K562 (cell line): ENCODE measurements around the gene TAF4. TPM values are rescaled to one million over a fixed set of nuclear protein-coding genes. Genes with fewer than 3 reads are reported as not detected.

ENCODE experiments used
- ATAC-seq: fragments of 200-7000 bp; cut with Tn5 transposase; 3 replicates; pipeline ENCODE4 v1.9.1; 2020; ENCODE audit warnings: moderate library complexity
- BruUV-seq: library from RNA; stranded (reverse); fragments of 400-500 nt; replicated peaks from 2 replicates; lab custom pipeline; 2021; lab: Mats Ljungman, UMichigan
- CTCF ChIA-PET: fragments of 300-600 bp; formaldehyde crosslinking; extraction: SDS; loops from one replicate; lab custom pipeline; 2021; ENCODE audit warnings: low intra/inter-chr PET ratio; lab: Yijun Ruan, JAX
- POLR2A ChIA-PET: fragments of 300-600, 350-650 bp; sonication (Branson Sonifier 250); formaldehyde crosslinking; extraction: SDS; loops from one replicate; lab custom pipeline; 2021; ENCODE audit warnings: antibody characterized with exemption, inconsistent platforms; lab: Yijun Ruan, JAX
- DNase-seq, 4 experiments: peaks; one replicate each; pipeline versions ENCODE4 v3.0.0 to v3.0.0-alpha.2; 2011 to 2018; ENCODE audit warnings: low spot score in 3 of 4, mixed read lengths in 3 of 4; ENCODE audit errors: extremely low read depth in 1 of 4
- FAIRE-seq: peaks from 2 replicates; lab custom pipeline; 2011; peaks lifted over from hg19 to GRCh38; lab: Jason Lieb, UNC
- H2AFZ ChIP-seq: 2 replicates; pipeline ENCODE4 v1.6.0; 2011; ENCODE audit warnings: low read depth, low read length, control low read depth, inconsistent platforms
- H3K27ac ChIP-seq: fragments of 200-600 bp; 3 replicates; pipeline ENCODE4 v1.8.0; 2011; ENCODE audit warnings: low read depth, mild to moderate bottlenecking, control low read depth, inconsistent platforms, low read length, moderate library complexity, mixed read lengths; ENCODE audit errors: extremely low read depth
- H3K27me3 ChIP-seq, 2 experiments: fragments of 300-600 bp in 1 of 2; 2 replicates in 1 of 2; 3 replicates in 1 of 2; pipeline versions ENCODE4 v1.6.0 to v1.8.0; 2011; ENCODE audit warnings: inconsistent platforms in 2 of 2, low read length in 2 of 2, mild to moderate bottlenecking in 1 of 2, mixed read lengths in 1 of 2, moderate library complexity in 1 of 2; ENCODE audit not compliant: control insufficient read depth in 2 of 2, insufficient read depth in 2 of 2
- H3K36me3 ChIP-seq: fragments of 300-600 bp; 3 replicates; pipeline ENCODE4 v1.8.0; 2011; ENCODE audit warnings: mild to moderate bottlenecking, low read length, inconsistent platforms; ENCODE audit not compliant: control insufficient read depth, insufficient read depth
- H3K4me1 ChIP-seq, 2 experiments: fragments of 200-600 bp in 1 of 2; replicated peaks in 1 of 2; 2 replicates in 1 of 2; 3 replicates in 1 of 2; pipeline versions ENCODE4 v1.5.1 to v1.8.0; 2011; ENCODE audit warnings: inconsistent platforms in 2 of 2, low read length in 2 of 2, mild to moderate bottlenecking in 1 of 2, mixed read lengths in 1 of 2, moderate library complexity in 1 of 2; ENCODE audit not compliant: control insufficient read depth in 2 of 2, insufficient read depth in 2 of 2
- H3K4me2 ChIP-seq: 2 replicates; pipeline ENCODE4 v1.6.1; 2011; ENCODE audit warnings: low read length, control low read depth, inconsistent platforms, mixed read lengths; ENCODE audit not compliant: insufficient read depth
- H3K4me3 ChIP-seq: fragments of 200-600 bp; sonication (generic), shearing (Covaris generic); 2 replicates; pipeline ENCODE4 v1.5.1; 2016; ENCODE audit warnings: control low read depth, inconsistent platforms
- H3K79me2 ChIP-seq: fragments of 200-600 bp; 3 replicates; pipeline ENCODE4 v1.8.0; 2011; ENCODE audit warnings: low read length, inconsistent platforms; ENCODE audit not compliant: control insufficient read depth, insufficient read depth
- H3K9ac ChIP-seq, 2 experiments: 2 replicates each; pipeline versions ENCODE4 v1.6.0 to v1.6.1; 2011; ENCODE audit warnings: low read depth in 2 of 2, low read length in 2 of 2, control low read depth in 1 of 2, inconsistent platforms in 1 of 2, mild to moderate bottlenecking in 1 of 2, mixed read lengths in 1 of 2; ENCODE audit not compliant: insufficient read depth in 1 of 2
- H3K9me1 ChIP-seq: one replicate; pipeline ENCODE4 v1.6.0; 2011; ENCODE audit warnings: inconsistent platforms, mild to moderate bottlenecking, low read length, moderate library complexity; ENCODE audit not compliant: control insufficient read depth, insufficient read depth
- H3K9me3 ChIP-seq: replicated peaks from 2 replicates; pipeline ENCODE4 v1.5.1; 2011; ENCODE audit warnings: low read depth, low read length, inconsistent platforms; ENCODE audit not compliant: control insufficient read depth, insufficient read depth
- H4K20me1 ChIP-seq: replicated peaks from 2 replicates; pipeline ENCODE4 v1.6.1; 2011; ENCODE audit warnings: low read length, inconsistent platforms, mixed read lengths; ENCODE audit not compliant: control insufficient read depth, insufficient read depth
- POLR2G ChIP-seq: fragments of 200-400 bp; formaldehyde crosslinking; IDR thresholded peaks from 2 replicates; pipeline ENCODE4 v1.6.1; 2017; ENCODE audit warnings: low read depth, mild to moderate bottlenecking, antibody characterized with exemption, low read length, moderate library complexity
- TAF1 ChIP-seq: IDR thresholded peaks from 2 replicates; pipeline ENCODE4 v1.6.1; 2011; ENCODE audit warnings: mild to moderate bottlenecking, low read length, moderate library complexity; ENCODE audit not compliant: insufficient read depth, control insufficient read depth, severe bottlenecking; ENCODE audit errors: extremely low read depth
- ZBTB1 ChIP-seq: sonication (generic); formaldehyde crosslinking; IDR thresholded peaks from 2 replicates; pipeline ENCODE4 v1.8.1; 2023; ENCODE audit warnings: missing genetic modification reagents, low read depth, mild to moderate bottlenecking, borderline replicate concordance
- ZNF121 ChIP-seq: sonication (generic); formaldehyde crosslinking; conservative IDR thresholded peaks from 2 replicates; pipeline ENCODE4 v1.8.0; 2022; ENCODE audit warnings: missing genetic modification reagents
- ZNF184 ChIP-seq: sonication (generic); formaldehyde crosslinking; IDR thresholded peaks from 2 replicates; pipeline ENCODE4 v1.5.0; 2020; ENCODE audit warnings: missing genetic modification reagents
- WGBS: fragments of 100-300 bp; shearing (Covaris generic); methylation state at CpG from one replicate; pipeline ENCODE4 v1.1.6; 2016; ENCODE audit warnings: low coverage, mixed read lengths; ENCODE audit not compliant: insufficient coverage; ENCODE audit errors: missing lambda C conversion rate; 5-methylcytosine and 5-hydroxymethylcytosine counted together
- in situ Hi-C: fragments of 300-500 bp; cut with MboI; formaldehyde crosslinking; loops from 4 replicates; pipeline ENCODE4 v1.15.0; 2018; ENCODE audit warnings: inconsistent platforms, mixed read lengths
- intact Hi-C: fragments of 100-400 bp; cut with micrococcal nuclease; formaldehyde crosslinking; loops from 2 replicates; pipeline ENCODE4 v1.14.2; 2022
- polyA plus RNA-seq, 8 experiments: library from polyadenylated mRNA; depleted of rRNA in 4 of 8; stranded (reverse) in 5 of 8; unstranded in 3 of 8; fragments of >200 nt; fragmentation: Nextera tagmentation in 2 of 8; fragmentation: Illumina TruSeq in 1 of 8; extraction: Ambion mirVana in 2 of 8; extraction: Trizol in 1 of 8; gene quantifications; 2 replicates each; pipeline versions ENCODE4 v1.2.1 to v1.2.3, GENCODE V29; 2011 to 2014; ENCODE audit warnings: inconsistent platforms in 1 of 8, missing spikeins in 1 of 8
- total RNA-seq, 7 experiments: library from RNA; depleted of rRNA in 6 of 7; stranded (reverse); fragments of >200 nt in 6 of 7; fragmentation: Illumina TruSeq in 2 of 7; extraction: Trizol in 2 of 7; gene quantifications; 2 replicates each; pipeline versions ENCODE4 v1.2.1 to v1.2.3, GENCODE V29; 2011 to 2021; ENCODE audit warnings: low replicate concordance in 1 of 7
- TF ChIP-seq, protein P1 (sequence below): fragments of 450-650 bp; IDR thresholded peaks from 2 replicates; pipeline ENCODE4 v1.6.1; 2016; ENCODE audit warnings: missing biosample characterization, missing genetic modification characterization

TAF4 gene
- total and polyA plus RNA-seq, 9 of the 15 experiments (the other 6 are each of a cell fraction or from before 2014, with no cell fraction given), result 0.44 to 28.3 (median 5.6) TPM

DNA sequence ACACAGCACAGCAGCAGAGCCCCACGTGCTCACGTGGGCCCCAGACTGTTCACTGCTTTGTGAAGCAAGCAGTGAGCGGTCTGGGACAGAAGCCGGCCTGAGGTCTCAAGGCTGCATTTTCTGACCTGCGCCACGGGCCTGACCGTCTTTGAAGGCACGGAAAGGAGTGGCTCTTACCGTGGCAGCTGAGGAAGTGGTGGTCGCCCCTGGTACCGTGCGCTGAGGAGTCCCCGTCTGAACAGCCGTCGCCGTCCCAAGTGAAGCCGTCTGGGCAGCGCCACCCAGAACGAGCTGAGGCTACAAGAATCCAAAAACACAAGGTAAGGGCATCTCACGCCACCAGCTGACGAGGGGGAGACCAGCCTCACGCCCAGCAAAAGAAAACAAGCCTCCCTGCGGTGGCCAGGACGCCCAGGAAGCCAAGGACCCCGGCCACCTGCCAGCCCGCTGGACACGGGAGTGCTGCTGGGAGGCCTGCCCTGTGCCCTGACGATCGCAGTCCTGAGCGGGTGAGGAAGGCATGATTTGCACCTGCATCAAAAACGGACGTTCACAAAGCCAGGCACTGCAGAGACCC, 55.7 kb downstream of the TAF4 start:
- POLR2A ChIA-PET, result no interaction called here
- DNase-seq, result no peak
- H3K9ac ChIP-seq, result no peak overlapping the region; a peak in 1 of 4 replicates
- no peaks in the 10 kb centered on the region for H3K27me3 ChIP-seq
- CTCF ChIA-PET, result interaction anchor here (1.1 to 2.0 kb wide), 3 partner anchors 127 to 372 kb away, joined by 3 to 13 read pairs (median 12); no protein-coding TSS in a partner anchor
- no TSS peak for BruUV-seq
- H3K9me3 ChIP-seq, result no peaks in the 10 kb centered on the region
- H2AFZ ChIP-seq, result no peak overlapping the region
- peaks cover 0 to 19% of the 10 kb centered on the region in 2 experiments; a peak in 2 of 5 replicates for H3K4me1 ChIP-seq
- TF ChIP-seq ZBTB1 (CRISPR knock-in tag) (no peak), POLR2G (0 out of 2 replicates have a peak, but pooled peaks have one; percentile 26)
- TF ChIP-seq, all 486 proteins: peak for 1
- ATAC-seq (no peak), FAIRE-seq (no peak)
- in situ Hi-C loops (no loop called here), intact Hi-C loops (loop anchor here (5.0 kb wide), 2 partner anchors 132 to 147 kb away; partner anchors contain the start of genes PSMA7 and SS18L1)
- Histone ChIP-seq H3K9me1 (no peaks in the 10 kb centered on the region), H3K27ac (no peak overlapping the region), H3K4me3 (no peak overlapping the region), H3K79me2 (peaks cover 13% of the 10 kb centered on the region), H3K4me2 (no peak overlapping the region), H3K36me3 (peaks cover 87% of the 10 kb centered on the region), H4K20me1 (peaks cover 9% of the 10 kb centered on the region; the same call in 1 of the 2 replicates)
- 93% methylated on average over 32 of the region's 32 CpGs for WGBS

DNA sequence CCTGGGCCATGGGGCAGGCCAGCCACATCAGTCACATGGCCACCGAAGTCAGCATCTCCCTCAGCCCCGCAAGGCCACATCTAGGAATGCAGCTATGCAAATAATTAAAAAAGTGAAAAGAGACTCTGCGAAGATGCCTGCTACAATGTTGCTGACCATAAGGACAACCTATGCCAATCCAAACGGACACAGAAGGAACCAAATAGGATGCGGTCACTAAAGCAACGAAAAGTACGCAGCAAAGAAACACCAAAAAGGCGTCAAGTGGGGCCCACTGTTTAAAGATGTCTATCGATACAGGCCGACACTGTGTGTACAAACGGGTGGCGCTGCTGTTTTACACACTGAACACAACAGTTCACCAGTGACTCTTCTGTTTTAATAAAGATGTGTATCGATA, 56.4 kb downstream of the TAF4 start:
- ChIA-PET CTCF (no interaction called here), POLR2A (no interaction called here)
- Histone ChIP-seq H3K79me2 (peaks cover 7% of the 10 kb centered on the region), H3K27me3 (no peaks in the 10 kb centered on the region), H3K4me1 (peaks cover 0 to 17% of the 10 kb centered on the region in 2 experiments; a peak in 1 of 5 replicates), H3K27ac (no peak overlapping the region), H2AFZ (no peak overlapping the region), H3K9me3 (no peaks in the 10 kb centered on the region), H3K9me1 (no peaks in the 10 kb centered on the region), H3K36me3 (peaks cover 89% of the 10 kb centered on the region), H3K4me3 (no peak overlapping the region), H4K20me1 (peaks cover 6% of the 10 kb centered on the region; the same call in 1 of the 2 replicates), H3K4me2 (no peak overlapping the region), H3K9ac (no peak overlapping the region)
- FAIRE-seq (no peak), ATAC-seq (no peak), DNase-seq (no peak)
- intact Hi-C loops, result no loop called here
- in situ Hi-C loops, result no loop called here
- BruUV-seq, result no TSS peak
- 89% methylated on average over 12 of the region's 13 CpGs for WGBS
- TF ChIP-seq ZNF184 (CRISPR knock-in tag) (no peak), TAF1 (no peak), ZNF121 (CRISPR knock-in tag) (no peak)
- TF ChIP-seq, protein P1, sequence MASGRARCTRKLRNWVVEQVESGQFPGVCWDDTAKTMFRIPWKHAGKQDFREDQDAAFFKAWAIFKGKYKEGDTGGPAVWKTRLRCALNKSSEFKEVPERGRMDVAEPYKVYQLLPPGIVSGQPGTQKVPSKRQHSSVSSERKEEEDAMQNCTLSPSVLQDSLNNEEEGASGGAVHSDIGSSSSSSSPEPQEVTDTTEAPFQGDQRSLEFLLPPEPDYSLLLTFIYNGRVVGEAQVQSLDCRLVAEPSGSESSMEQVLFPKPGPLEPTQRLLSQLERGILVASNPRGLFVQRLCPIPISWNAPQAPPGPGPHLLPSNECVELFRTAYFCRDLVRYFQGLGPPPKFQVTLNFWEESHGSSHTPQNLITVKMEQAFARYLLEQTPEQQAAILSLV (tag), result no peak
